ENCODE results near the gene ELOVL4.

DNA sequence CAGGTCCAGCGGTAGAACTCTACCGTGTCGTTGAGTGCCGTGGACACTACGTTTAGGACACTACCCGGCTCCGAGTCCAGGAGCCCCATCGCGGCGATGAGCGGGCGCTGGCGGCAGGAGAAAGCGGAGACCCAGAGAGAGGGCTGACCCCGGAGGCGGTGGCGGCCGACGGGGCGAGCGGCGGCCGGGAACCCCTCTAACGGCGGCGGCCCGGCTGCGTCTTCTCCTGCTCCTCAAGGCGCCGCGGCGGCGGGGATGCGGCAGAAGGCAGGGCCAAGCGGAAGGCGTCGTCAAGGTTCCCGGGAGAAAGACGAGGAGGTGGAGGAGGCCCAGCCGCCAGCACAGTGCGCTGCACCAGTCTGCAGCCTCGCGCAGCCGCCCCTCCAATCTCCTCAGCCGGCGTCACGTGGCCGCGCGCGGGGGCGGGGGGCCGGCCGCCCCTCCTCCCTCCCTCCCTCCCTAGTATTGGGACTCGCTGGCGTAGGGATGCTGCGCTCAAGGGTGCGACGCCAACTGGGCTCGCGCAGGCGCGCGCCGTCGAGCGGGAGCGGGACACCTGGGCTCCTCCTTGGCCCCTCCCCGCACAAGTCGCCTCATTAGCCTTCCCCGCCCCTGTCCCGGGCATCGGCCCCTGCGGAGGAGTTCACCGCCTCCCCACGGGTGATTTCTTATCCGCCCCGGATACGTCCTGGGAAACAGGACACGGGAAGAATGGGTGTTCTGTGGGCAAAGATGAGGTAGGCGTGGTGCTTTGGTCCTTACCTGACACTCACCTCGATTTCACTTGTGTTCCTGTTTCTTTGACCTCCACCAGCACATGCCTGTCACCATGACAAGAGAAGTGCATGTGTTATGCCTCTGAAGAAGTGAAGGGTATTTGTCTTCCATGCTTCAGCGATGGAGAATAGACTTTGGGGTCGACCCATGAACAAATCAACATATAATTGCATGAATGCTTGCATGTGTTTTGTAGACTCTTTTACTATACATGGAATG is at the start of gene ELOVL4:
- TF ChIP-seq, protein P1, sequence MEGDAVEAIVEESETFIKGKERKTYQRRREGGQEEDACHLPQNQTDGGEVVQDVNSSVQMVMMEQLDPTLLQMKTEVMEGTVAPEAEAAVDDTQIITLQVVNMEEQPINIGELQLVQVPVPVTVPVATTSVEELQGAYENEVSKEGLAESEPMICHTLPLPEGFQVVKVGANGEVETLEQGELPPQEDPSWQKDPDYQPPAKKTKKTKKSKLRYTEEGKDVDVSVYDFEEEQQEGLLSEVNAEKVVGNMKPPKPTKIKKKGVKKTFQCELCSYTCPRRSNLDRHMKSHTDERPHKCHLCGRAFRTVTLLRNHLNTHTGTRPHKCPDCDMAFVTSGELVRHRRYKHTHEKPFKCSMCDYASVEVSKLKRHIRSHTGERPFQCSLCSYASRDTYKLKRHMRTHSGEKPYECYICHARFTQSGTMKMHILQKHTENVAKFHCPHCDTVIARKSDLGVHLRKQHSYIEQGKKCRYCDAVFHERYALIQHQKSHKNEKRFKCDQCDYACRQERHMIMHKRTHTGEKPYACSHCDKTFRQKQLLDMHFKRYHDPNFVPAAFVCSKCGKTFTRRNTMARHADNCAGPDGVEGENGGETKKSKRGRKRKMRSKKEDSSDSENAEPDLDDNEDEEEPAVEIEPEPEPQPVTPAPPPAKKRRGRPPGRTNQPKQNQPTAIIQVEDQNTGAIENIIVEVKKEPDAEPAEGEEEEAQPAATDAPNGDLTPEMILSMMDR (IDR thresholded peaks at IDR 0.05; ENCODE audit: insufficient read depth, low read length, poor library complexity, severe bottlenecking): no peak
- no peak for TF ChIP-seq EZH2phosphoT487 (conservative IDR thresholded peaks at IDR 0.05; ENCODE audit: low read length)

All from SU-DHL-6 (cell line).